ENCODE results near the gene SLC37A1. TPM values are rescaled to one million over a fixed set of nuclear protein-coding genes. Genes with fewer than 3 reads are reported as not detected.
"Not testable (repeated sequence)": the region's sequence is repeated elsewhere in the genome, so short reads cannot be mapped to it uniquely, and the experiment has no call there.

SLC37A1 gene
- polyA plus RNA-seq, 3 donors from 2014 or later = 0.09 to 6.3 (median 3.0) TPM

DNA sequence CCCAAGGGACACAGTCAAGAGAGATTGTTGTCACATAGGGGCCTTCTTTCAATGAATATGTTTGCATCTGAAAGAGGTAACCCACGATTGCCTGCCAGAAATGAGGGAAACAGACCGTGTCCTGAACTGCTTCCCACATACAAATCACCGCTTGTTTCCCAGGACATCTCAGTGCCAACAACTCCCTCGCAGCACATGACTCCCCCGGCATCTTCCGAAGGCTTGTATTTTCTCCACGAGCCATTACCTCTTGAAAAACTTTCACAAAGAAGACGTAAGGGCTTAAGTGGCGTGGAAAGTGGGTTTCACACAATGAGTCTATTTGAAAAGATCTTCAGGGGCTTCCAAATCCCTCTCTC, 108.1 kb downstream of the SLC37A1 start:
- Mint-ChIP-seq H3K4me1 (no peaks in the 10 kb centered on the region), H3K4me3 (no peak overlapping the region), H3K9me3 (no peaks in the 10 kb centered on the region), H3K36me3 (no peaks in the 10 kb centered on the region), H3K27me3 (ENCODE audit: low read depth in 3 of 3) (peaks cover 2 to 29% (median 9%) of the 10 kb centered on the region in 3 donors), H3K27ac (no peak overlapping the region)
- DNase-seq = no peak

- Mint-ChIP-seq H3K9me3 (no peaks in the 10 kb centered on the region), H3K4me1 (no peaks in the 10 kb centered on the region), H3K27ac (no peak overlapping the region), H3K27me3 (ENCODE audit: low read depth in 3 of 3) (peaks cover 4 to 30% (median 10%) of the 10 kb centered on the region in 3 donors), H3K36me3 (no peaks in the 10 kb centered on the region), H3K4me3 (no peak overlapping the region)
- DNase-seq = no peak
These were observed 108.6 kb downstream of the SLC37A1 start for GRCh38 chr21:42622284-42622683.

DNA sequence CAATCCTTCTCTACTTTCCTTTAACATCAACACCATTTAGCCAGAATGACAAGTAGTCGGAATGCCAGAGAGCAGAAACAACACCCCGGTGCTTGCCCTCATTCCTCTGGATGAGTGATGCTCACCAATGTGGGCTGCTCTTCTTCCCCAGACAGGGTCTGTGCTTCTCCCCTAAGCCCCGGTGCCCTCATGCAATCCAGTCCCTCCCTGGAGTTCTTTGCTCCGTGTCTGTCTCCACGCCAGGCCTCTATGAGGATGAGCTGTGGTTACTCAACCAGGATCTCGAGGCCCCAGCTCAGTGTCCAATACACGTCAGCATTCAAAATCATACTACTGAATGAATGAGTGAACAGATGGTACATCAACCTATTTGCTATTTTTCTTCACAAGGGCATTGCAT, 110.0 kb downstream of the SLC37A1 start:
- no peaks in the 10 kb centered on the region for H3K9me3 Mint-ChIP-seq
- no peak overlapping the region for H3K27ac Mint-ChIP-seq
- peaks cover 4 to 30% (median 8%) of the 10 kb centered on the region in 3 donors for H3K27me3 Mint-ChIP-seq (ENCODE audit: low read depth in 3 of 3)
- no peaks in the 10 kb centered on the region for H3K36me3 Mint-ChIP-seq
- DNase-seq = no peak
- no peak overlapping the region for H3K4me3 Mint-ChIP-seq
- H3K4me1 Mint-ChIP-seq = no peaks in the 10 kb centered on the region

GRCh38 chr21:42624095-42624790, 110.6 kb downstream of the SLC37A1 start:
- no peak for DNase-seq
- Mint-ChIP-seq H3K4me3 (no peak overlapping the region), H3K9me3 (no peaks in the 10 kb centered on the region), H3K4me1 (no peaks in the 10 kb centered on the region), H3K27me3 (ENCODE audit: low read depth in 3 of 3) (peaks cover 4 to 25% (median 8%) of the 10 kb centered on the region in 3 donors), H3K27ac (no peak overlapping the region), H3K36me3 (no peaks in the 10 kb centered on the region)

GRCh38 chr21:42624936-42625335, 111.3 kb downstream of the SLC37A1 start:
- Mint-ChIP-seq H3K36me3 (no peaks in the 10 kb centered on the region), H3K4me1 (no peaks in the 10 kb centered on the region), H3K27ac (no peak overlapping the region), H3K27me3 (ENCODE audit: low read depth in 3 of 3) (peaks cover 4 to 22% (median 5%) of the 10 kb centered on the region in 3 donors), H3K4me3 (no peak overlapping the region), H3K9me3 (no peaks in the 10 kb centered on the region)
- no peak for DNase-seq

GRCh38 chr21:42626171-42626570, 112.5 kb downstream of the SLC37A1 start:
- DNase-seq = no peak

DNA sequence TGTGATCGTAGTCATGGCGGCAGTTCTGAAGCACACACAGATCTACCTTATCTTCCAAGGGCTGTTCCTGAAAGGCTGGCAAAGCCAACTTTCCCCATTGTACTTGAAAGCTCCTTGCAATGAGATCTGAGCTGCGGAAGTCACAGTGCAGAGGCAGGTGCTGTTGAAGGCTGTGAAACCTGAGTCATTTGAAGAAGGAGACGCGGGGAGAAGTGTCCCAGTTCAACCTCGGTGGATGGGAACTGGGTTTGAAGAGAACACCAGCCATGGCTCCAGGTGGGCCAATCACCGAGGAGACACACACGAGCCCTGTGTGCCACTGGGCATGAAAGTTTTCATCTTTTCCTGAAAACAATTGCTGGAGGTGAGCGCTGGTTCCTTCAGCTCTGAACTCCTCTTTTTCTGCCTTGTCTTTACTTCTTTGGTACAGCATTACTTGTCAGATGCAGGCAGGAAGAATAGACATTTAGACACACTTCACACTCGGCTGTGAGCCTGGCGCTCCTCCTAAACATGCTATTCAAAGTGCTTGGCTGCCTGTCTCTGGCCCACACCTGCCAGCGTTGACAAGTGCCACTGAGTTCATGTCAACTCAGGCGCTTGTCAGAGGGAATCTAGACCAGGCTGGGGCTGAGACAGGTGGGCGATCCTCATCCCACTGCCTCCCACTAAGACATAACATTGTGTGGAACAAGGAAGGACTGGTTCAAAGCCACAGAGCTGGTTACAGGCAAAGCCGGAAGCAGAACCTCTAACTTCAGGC, 114.1 kb downstream of the SLC37A1 start:
- Mint-ChIP-seq H3K4me3 (no peak overlapping the region), H3K4me1 (no peaks in the 10 kb centered on the region), H3K27me3 (ENCODE audit: low read depth in 3 of 3) (peaks cover 2 to 11% (median 5%) of the 10 kb centered on the region in 3 donors), H3K36me3 (no peaks in the 10 kb centered on the region), H3K9me3 (no peaks in the 10 kb centered on the region), H3K27ac (no peak overlapping the region)
- DNase-seq = no peak

More at GRCh38 chr21:42626171-42626570, 112.5 kb downstream of the SLC37A1 start:
- H3K4me1 Mint-ChIP-seq = no peaks in the 10 kb centered on the region
- H3K4me3 Mint-ChIP-seq = no peak overlapping the region
- no peaks in the 10 kb centered on the region for H3K9me3 Mint-ChIP-seq
- no peaks in the 10 kb centered on the region for H3K36me3 Mint-ChIP-seq
- peaks cover 2 to 21% (median 5%) of the 10 kb centered on the region in 3 donors for H3K27me3 Mint-ChIP-seq (ENCODE audit: low read depth in 3 of 3)
- no peak overlapping the region for H3K27ac Mint-ChIP-seq

GRCh38 chr21:42628466-42629061, 114.9 kb downstream of the SLC37A1 start:
- not testable (repeated sequence) for H3K4me3 Mint-ChIP-seq, H3K9me3 Mint-ChIP-seq, H3K27ac Mint-ChIP-seq, DNase-seq, H3K4me1 Mint-ChIP-seq, H3K36me3 Mint-ChIP-seq
- peaks cover 2 to 11% (median 4%) of the 10 kb centered on the region in 3 donors for H3K27me3 Mint-ChIP-seq (ENCODE audit: low read depth in 3 of 3)

- Mint-ChIP-seq H3K9me3 (no peaks in the 10 kb centered on the region), H3K4me1 (no peaks in the 10 kb centered on the region), H3K27me3 (ENCODE audit: low read depth in 3 of 3) (peaks cover 2 to 4% (median 3%) of the 10 kb centered on the region in 3 donors), H3K27ac (no peak overlapping the region), H3K4me3 (no peak overlapping the region), H3K36me3 (no peaks in the 10 kb centered on the region)
- no peak for DNase-seq
These were observed 116.4 kb downstream of the SLC37A1 start for GRCh38 chr21:42629933-42630589.

GRCh38 chr21:42630626-42631025, 117.0 kb downstream of the SLC37A1 start:
- H3K4me3 Mint-ChIP-seq = no peak overlapping the region
- H3K27ac Mint-ChIP-seq = no peak overlapping the region
- peaks cover 2 to 4% (median 3%) of the 10 kb centered on the region in 3 donors for H3K27me3 Mint-ChIP-seq (ENCODE audit: low read depth in 3 of 3)
- H3K9me3 Mint-ChIP-seq = no peaks in the 10 kb centered on the region
- DNase-seq = no peak
- H3K4me1 Mint-ChIP-seq = no peaks in the 10 kb centered on the region
- no peaks in the 10 kb centered on the region for H3K36me3 Mint-ChIP-seq

Other genes starting within 250 kb of the SLC37A1 start
- gene TFF3, start 198.4 kb upstream of the SLC37A1 start, polyA plus RNA-seq = not detected
- gene TFF2, start 162.9 kb upstream of the SLC37A1 start, polyA plus RNA-seq = not detected
- gene TFF1, start 147.3 kb upstream of the SLC37A1 start, polyA plus RNA-seq = not detected
- gene TMPRSS3, start 117.8 kb upstream of the SLC37A1 start, polyA plus RNA-seq = under 1 TPM in 1 of 3 donors, not detected in 2; 0.30 TPM
- gene UBASH3A, start 110.0 kb upstream of the SLC37A1 start, polyA plus RNA-seq = under 1 TPM in 2 of 3 donors, not detected in 1; 0.38 to 0.58 TPM
- gene RSPH1, start 17.6 kb upstream of the SLC37A1 start, polyA plus RNA-seq = under 1 TPM in 1 of 3 donors, not detected in 2; 0.37 TPM
- 1 to 10 TPM in 1 of 3 donors, under 1 TPM in 2; 0.40 to 2.3 (median 0.61) TPM for gene PDE9A, start 139.8 kb downstream of the SLC37A1 start, polyA plus RNA-seq

All from immature natural killer cell (primary cell).